Measurements from ENCODE around the gene ZNF467. TPM values are rescaled to one million over a fixed set of nuclear protein-coding genes. Genes with fewer than 3 reads are reported as not detected.

The ZNF467 gene
- total RNA-seq, 1 donor from 2014 or later: 7.0 TPM

DNA sequence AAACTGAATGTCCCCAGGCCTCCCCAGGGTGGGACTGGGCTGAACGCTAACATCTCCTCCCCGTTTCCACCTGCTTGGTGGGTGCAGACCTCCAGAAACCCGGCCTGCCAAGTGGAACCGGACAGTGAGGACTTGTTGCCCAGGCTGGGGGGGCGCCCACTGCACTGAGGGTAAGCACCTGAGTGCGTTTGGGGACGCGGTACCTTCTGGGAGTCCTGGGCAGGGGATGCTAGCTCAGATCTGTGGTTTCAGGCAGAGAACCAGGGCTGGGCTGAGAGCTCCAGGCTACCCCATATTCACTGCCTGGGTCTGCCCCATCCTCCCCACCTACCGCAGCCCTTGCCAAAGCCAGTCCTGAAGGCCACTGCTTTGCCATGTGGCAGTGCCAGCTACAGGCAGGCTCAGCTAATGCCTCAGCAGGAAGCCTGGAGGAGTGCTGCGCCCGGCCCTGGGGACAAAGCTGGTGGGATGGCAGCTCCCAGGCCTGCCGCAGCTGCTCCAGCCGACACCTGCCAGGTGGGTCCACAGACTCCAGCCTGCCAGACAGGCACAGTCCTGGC, 3.5 kb upstream of the ZNF467 start:
- intact Hi-C loops (cut with DNase I): no loop called here
- no peak for DNase-seq (ENCODE audit: low spot score)

- intact Hi-C loops (cut with DNase I): no loop called here
- peak; percentile 91 for DNase-seq (ENCODE audit: low spot score)
Observed at GRCh38 chr7:149776289-149776688, 2.9 kb upstream of the ZNF467 start.

DNA sequence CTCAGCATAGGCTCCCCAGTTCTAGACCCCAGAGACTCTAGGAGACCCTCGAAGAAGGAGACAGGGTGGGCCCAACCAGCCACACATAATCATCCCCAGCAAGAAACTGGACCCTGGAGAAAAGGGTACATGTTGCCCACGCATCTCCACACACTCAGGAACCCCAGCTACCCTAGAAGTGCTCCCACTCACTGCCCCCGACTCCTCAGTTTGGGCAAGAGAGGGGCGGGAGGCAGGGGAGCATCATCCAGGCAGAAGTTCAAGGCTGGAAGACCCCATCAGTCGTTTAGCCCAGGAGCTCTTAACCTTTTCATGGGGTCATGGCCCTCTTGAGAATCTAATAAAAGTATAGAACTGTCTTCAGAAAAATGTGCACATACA, 1.8 kb upstream of the ZNF467 start:
- intact Hi-C loops (cut with DNase I): no loop called here
- no peak for DNase-seq (ENCODE audit: low spot score)

- DNase-seq (ENCODE audit: low spot score): no peak
- intact Hi-C loops (cut with DNase I): no loop called here
Observed at GRCh38 chr7:149774237-149775175, 1.1 kb upstream of the ZNF467 start.

DNA sequence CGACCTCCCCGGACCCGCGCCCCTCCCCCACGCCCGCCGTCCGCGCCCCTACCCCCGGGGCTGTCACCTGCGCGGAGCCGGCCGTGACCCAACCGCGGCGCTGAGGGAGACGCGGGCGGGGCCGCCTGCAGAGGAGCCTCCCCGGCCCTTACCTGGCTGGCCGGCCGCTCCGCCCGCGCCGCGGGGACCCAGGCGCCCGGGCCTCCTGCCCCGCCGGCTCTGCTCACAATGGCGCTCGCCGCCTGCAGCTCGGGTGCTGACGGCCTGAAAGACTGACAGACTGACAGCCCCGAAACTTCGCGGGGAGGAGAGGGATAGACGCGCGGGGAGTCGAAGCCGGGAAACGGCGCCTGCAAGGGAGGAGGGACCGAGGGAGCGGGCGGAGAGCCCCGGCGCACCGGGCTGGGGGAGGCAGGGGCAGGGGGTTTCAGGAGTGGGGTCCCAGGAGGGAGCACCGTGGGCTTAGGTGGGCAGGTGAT, 393 bp downstream of the ZNF467 start:
- DNase-seq (ENCODE audit: low spot score): no peak
- intact Hi-C loops (cut with DNase I): no loop called here

DNA sequence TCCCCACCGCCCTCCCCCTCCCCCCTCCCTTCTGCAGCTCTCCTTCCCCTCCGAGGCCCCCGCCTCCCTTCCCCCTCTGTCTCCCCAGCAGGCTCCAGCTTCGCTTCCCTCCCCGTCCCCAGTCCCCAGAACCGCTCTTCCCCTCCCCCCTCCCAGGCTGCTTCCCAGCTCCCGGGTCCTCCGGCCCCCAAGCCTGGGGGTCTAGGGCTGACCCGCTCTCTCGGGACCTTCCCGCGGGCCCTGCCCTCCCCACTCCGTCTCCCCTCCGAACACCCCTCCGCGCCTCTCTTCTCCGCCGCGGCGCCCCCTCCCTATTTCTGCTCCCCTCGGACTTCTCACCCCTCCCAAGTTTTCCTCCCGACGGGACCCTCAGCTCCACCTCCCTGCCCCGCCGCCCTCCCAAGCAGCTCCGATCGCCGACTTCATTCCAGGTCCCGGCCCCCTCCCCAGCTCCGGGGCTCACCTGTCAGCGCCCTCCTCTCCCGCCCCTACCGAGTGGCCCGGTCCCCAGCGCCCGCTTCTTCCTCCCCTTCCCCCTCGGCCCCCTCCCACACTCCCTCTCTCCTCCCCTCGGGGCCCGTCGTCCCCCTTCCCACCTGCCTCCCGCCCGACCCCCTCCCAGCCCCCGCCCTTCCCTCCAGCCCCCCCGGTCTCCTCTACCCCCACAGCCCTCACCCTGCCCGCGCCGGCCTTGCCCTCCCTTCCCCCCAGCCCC, 990 bp downstream of the ZNF467 start:
- intact Hi-C loops (cut with DNase I): no loop called here
- no peak for DNase-seq (ENCODE audit: low spot score)

DNA sequence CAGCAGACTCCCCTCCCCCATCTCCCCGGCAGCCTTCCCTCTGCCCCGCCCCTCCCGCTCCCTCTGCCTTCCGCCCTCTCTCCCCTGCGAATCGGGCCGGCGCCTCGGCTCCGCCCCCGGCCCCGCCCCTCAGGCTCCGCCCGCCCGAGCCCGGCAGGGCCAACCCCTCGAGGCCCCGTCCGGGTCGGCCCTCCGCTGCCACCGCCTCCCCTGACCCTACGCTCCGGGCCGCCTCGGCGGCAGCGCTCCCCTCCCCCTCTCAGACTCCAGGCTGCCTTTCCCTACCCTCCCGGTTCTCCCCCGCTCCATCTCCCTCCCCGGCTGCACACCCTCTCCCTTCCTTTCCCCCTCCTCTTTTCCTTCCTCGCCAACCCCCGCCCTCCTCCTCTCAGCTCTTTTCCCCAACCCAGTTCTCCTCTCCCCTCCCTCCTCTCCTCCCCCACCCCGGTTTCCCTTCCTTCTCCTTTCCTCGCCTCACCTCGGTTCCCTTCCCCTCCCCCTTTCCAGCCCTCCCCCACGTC, 1.6 kb downstream of the ZNF467 start:
- intact Hi-C loops (cut with DNase I): loop anchor here (1.0 kb wide), 1 partner anchor 67 kb away; the partner anchor contains the start of gene ZNF862
- peak; percentile 97 for DNase-seq (ENCODE audit: low spot score)

GRCh38 chr7:149770728-149771636, 2.4 kb downstream of the ZNF467 start:
- no peak for DNase-seq (ENCODE audit: low spot score)
- intact Hi-C loops (cut with DNase I): loop anchor here (1.0 kb wide), 1 partner anchor 67 kb away; the partner anchor contains the start of gene ZNF862

DNA sequence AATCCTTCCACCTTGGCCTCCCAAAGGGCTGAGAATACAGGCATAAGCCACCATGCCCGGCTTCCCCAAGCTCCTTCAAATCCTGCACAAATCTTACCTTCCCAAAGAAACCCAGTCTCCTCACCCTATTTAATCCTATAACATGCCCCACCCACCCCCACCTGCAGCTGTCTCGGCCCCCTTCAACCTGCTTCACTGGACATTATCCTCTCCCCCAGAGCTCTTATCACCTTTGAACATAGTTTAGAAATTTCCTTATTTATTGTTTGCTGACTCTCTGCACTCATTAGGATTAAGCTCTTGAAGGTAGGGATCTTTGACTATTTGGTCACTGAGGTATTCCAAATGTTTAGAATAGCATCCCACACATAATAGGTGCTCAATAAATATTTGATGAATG, 3.5 kb downstream of the ZNF467 start:
- no peak for DNase-seq (ENCODE audit: low spot score)
- intact Hi-C loops (cut with DNase I): no loop called here

GRCh38 chr7:149768931-149769330, 4.5 kb downstream of the ZNF467 start:
- intact Hi-C loops (cut with DNase I): no loop called here

DNA sequence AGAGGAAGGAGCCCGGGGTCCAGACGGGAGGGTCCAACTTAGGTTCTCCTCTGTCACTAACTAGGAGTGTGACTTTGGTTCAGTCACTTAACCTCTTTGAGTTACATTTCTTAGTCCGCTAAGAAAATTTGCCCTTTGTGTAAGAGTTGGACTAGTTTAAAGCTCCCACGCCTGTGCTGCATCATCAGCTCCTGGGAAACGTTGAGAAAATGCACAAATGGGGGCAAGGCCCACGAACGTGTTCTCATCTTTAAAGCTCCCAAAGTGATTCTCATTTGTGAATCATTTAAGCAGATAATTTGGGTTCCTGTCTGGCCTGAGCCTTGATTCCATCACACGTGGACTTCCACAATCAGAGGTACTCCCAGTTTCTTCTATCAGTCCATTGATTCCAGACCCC, 6.3 kb downstream of the ZNF467 start:
- DNase-seq (ENCODE audit: low spot score): no peak
- intact Hi-C loops (cut with DNase I): no loop called here

More at GRCh38 chr7:149768931-149769330, 4.5 kb downstream of the ZNF467 start:
- no peak for DNase-seq (ENCODE audit: low spot score)

DNA sequence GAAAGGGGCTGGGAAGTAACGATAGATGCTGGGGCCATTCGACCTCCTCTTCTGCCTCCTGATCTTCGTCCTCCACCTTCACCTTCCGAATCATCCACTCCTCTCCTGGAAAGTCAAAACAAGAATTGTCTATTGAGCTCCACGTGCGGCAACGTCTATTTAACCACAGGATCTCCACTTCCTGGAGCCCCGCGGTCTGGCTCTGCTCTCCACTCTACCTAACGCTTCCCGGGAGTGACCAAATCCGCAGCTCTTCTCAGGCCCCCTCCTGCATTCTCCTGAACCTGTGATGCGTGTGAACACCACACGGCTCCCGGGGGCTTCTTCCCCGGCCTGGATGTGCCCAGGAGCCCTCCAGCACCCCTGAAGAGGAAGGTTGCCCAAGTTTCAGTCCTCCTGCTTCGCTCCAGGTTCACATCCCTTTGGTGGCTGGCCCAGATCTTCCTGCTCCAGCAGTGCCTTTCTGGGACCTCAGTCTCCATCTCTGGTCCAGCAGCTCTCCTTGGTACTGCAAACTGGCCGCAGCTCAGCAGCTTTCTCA, 7.2 kb downstream of the ZNF467 start:
- DNase-seq (ENCODE audit: low spot score): no peak
- intact Hi-C loops (cut with DNase I): no loop called here

- intact Hi-C loops (cut with DNase I): no loop called here
- no peak for DNase-seq (ENCODE audit: low spot score)
Observed at GRCh38 chr7:149765399-149766121, 7.8 kb downstream of the ZNF467 start.

DNA sequence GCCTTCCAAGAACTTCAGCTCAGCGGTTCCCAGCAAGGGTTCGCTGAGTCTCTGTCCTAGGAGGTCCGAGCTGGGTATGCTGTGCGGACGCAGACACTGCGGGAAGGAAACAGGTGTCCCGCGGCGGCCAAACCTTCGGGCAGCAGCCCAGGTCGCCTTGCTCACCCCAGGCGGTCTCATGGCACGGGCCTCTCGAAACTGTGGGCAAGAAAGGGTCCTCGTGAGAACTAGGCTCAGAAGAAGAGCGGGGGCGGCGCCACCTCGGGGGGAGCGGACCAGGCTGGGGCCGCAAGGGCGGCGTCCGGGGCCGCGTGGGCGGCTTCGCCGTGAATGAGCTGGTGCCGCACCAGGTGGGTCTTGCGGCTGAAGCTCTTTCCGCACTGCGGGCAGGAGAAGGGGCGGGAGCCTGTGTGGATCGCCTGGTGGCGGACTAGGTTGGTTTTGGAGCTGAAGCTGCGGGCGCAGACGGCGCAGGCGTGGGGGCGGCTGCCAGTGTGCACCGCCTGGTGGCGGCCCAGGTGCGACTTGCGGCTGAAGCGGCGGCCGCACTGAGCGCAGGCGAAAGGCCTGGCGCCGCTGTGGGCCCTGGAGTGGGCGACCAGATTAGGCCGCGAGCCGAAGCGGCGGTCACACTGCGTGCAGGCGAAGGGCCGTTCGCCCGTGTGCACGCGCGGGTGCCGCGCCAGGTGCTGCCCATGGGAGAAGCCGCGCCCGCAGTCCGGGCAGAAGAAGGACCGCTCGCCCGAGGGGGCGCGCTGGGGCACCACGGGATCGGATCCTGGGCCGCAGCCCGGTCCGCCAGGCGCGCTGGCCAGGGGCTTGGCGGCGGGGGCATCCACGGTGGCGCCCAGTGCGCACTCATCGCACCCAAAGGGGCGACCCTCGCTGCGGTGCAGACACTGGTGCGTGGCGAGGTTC, 8.6 kb downstream of the ZNF467 start:
- intact Hi-C loops (cut with DNase I): no loop called here
- DNase-seq (ENCODE audit: low spot score): no peak

- DNase-seq (ENCODE audit: low spot score): no peak
- intact Hi-C loops (cut with DNase I): no loop called here
Observed at GRCh38 chr7:149763563-149764240, 9.7 kb downstream of the ZNF467 start.

- intact Hi-C loops (cut with DNase I): no loop called here
- no peak for DNase-seq (ENCODE audit: low spot score)
Observed at GRCh38 chr7:149762610-149763009, 10.8 kb downstream of the ZNF467 start.

GRCh38 chr7:149762089-149762488, 11.3 kb downstream of the ZNF467 start:
- DNase-seq (ENCODE audit: low spot score): no peak
- intact Hi-C loops (cut with DNase I): no loop called here

Measured in cardiac septum (tissue), 1 donor.